ENCODE measurements around the gene RHBG. TPM values are rescaled to one million over a fixed set of nuclear protein-coding genes. Genes with fewer than 3 reads are reported as not detected.

Gene RHBG
- total RNA-seq, 4 donors from 2014 or later: not detected

GRCh38 chr1:156419854-156420204 is 50.8 kb downstream of the RHBG start:
- Histone ChIP-seq H3K4me1 (peaks cover 16 to 23% (median 22%) of the 10 kb centered on the region in 4 donors), H3K9me3 (no peaks in the 10 kb centered on the region), H3K27me3 (peaks cover 100% of the 10 kb centered on the region), H3K27ac (no peak overlapping the region), H3K4me3 (peak overlapping the region in 3 of 4 donors; percentile 6 to 46 (median 32)), H3K36me3 (no peaks in the 10 kb centered on the region)
- no peak for DNase-seq
- intact Hi-C loops (cut with DNase I; ENCODE audit: low total_unique reads) (no loop called here), in situ Hi-C loops (cut with MboI; ENCODE audit: low pct_ligation_motif_present in 1 of 4, low pct_unique_long_range_greater_than_20kb in 1 of 4, low sequenced_read_pairs in 3 of 4) (no loop called here)
- WGBS, 2 donors (ENCODE audit: low coverage in 1 of 2): 11 to 25% methylated on average over 3 to 5 of the region's 5 CpGs
- TF ChIP-seq EP300 (IDR thresholded peaks at IDR 0.05; ENCODE audit: low read depth): no peak
- no peak for TF ChIP-seq CTCF (IDR thresholded peaks at IDR 0.05)
- no peak for TF ChIP-seq POLR2AphosphoS5 (IDR thresholded peaks at IDR 0.05)
- TF ChIP-seq POLR2A (IDR thresholded peaks at IDR 0.05): no peak

GRCh38 chr1:156420205-156421061 is 51.4 kb downstream of the RHBG start:
- H3K27ac ChIP-seq: no peak overlapping the region
- peaks cover 100% of the 10 kb centered on the region for H3K27me3 ChIP-seq
- TF ChIP-seq CTCF (IDR thresholded peaks at IDR 0.05): no peak
- no peak for TF ChIP-seq POLR2A (IDR thresholded peaks at IDR 0.05)
- TF ChIP-seq POLR2AphosphoS5 (IDR thresholded peaks at IDR 0.05): no peak
- no peak for TF ChIP-seq EP300 (IDR thresholded peaks at IDR 0.05; ENCODE audit: low read depth)
- 2 to 5% methylated on average over 15 to 69 of the region's 69 CpGs for WGBS, 2 donors (ENCODE audit: low coverage in 1 of 2)
- intact Hi-C loops (cut with DNase I; ENCODE audit: low total_unique reads) (no loop called here), in situ Hi-C loops (cut with MboI; ENCODE audit: low pct_ligation_motif_present in 1 of 4, low pct_unique_long_range_greater_than_20kb in 1 of 4, low sequenced_read_pairs in 3 of 4) (no loop called here)
- H3K4me1 ChIP-seq: peaks cover 16 to 23% (median 22%) of the 10 kb centered on the region in 4 donors
- no peaks in the 10 kb centered on the region for H3K36me3 ChIP-seq
- no peaks in the 10 kb centered on the region for H3K9me3 ChIP-seq
- H3K4me3 ChIP-seq: peak overlapping the region in 3 of 4 donors; percentile 6 to 46 (median 32)
- no peak for DNase-seq

DNA sequence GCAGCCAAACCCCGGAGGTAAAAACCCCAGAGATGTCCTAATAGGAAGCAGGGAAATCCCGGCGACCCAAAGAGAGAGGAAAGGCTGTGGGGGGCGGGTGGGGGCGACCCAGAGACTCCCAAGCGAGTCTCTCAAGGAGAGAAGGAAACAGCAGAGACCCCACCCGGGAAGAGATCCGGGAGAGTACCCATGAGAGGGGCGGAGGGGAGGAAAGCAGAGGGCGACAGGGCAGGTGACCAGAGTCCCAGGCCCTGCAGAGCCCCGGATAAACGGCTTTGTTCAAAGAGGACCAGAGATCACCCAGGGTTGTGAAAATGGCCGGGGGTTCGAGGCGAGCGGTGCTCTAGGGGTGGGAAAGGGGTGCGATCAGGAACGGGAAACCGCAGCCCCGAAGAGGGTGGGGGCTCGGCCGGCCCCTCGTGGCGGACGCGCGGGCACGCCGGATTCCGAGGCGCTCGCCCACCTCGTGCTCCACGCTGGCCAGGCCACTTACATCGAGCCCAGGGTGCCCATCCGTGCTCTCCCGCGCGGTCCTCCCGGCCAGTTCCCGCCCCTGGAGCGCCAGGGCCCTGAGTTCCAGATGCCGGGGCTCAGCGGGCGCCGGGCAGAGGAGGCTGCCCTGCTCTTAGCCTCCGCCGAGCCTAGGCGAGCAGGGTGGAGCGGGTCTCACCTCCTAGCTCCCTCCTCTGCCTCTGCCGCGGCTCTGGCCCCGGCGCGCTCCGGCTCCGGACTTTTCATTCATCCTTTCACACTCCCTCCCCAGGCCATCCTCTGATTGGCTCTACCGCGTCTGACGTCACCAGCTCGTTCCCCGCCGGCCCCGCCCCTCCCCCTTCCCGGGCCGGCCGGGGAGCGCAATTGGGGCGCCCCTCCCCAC is 52.3 kb downstream of the RHBG start:
- 2 to 3% methylated on average over 19 to 52 of the region's 69 CpGs for WGBS, 2 donors (ENCODE audit: low coverage in 1 of 2)
- Histone ChIP-seq H3K4me3 (peak overlapping the region in 3 of 4 donors; percentile 6 to 46 (median 32)), H3K4me1 (peaks cover 16 to 23% (median 22%) of the 10 kb centered on the region in 4 donors), H3K36me3 (no peaks in the 10 kb centered on the region), H3K27ac (no peak overlapping the region), H3K9me3 (no peaks in the 10 kb centered on the region), H3K27me3 (peaks cover 100% of the 10 kb centered on the region)
- intact Hi-C loops (cut with DNase I; ENCODE audit: low total_unique reads): no loop called here
- in situ Hi-C loops (cut with MboI; ENCODE audit: low pct_ligation_motif_present in 1 of 4, low pct_unique_long_range_greater_than_20kb in 1 of 4, low sequenced_read_pairs in 3 of 4): no loop called here
- no peak for TF ChIP-seq POLR2A (IDR thresholded peaks at IDR 0.05)
- peak in 2 of 3 donors; percentile 12 to 45 for TF ChIP-seq POLR2AphosphoS5 (IDR thresholded peaks at IDR 0.05)
- TF ChIP-seq CTCF (IDR thresholded peaks at IDR 0.05): no peak
- peak; percentile 78 for DNase-seq
